ENCODE measurements around the gene ACTA1. TPM values are rescaled to one million over a fixed set of nuclear protein-coding genes. Genes with fewer than 3 reads are reported as not detected.

The ACTA1 gene
- polyA plus RNA-seq, 1 donor from 2014 or later, result 1.0 TPM

- Histone ChIP-seq H3K36me3 (ENCODE audit: insufficient read depth, low read length) (no peaks in the 10 kb centered on the region), H3K4me2 (ENCODE audit: low read length) (peak overlapping the region; percentile 66), H3K27me3 (ENCODE audit: insufficient read depth, low read depth, low read length) (peaks cover 13% of the 10 kb centered on the region), H3K9me3 (ENCODE audit: low read length) (no peaks in the 10 kb centered on the region), H4K20me1 (ENCODE audit: insufficient read depth) (no peaks in the 10 kb centered on the region), H2AFZ (ENCODE audit: low read depth, low read length) (no peak overlapping the region), H3F3A (ENCODE audit: insufficient read depth, low read length, poor library complexity, severe bottlenecking) (no peaks in the 10 kb centered on the region), H3K27ac (ENCODE audit: low read length) (peak overlapping the region; percentile 87), H3K4me3 (ENCODE audit: low read length) (peak overlapping the region; percentile 54), H3K79me2 (replicated peaks; ENCODE audit: insufficient read depth, low read length) (no peaks in the 10 kb centered on the region), H3K9me2 (ENCODE audit: insufficient read depth, low read length) (no peaks in the 10 kb centered on the region), H3K9ac (ENCODE audit: low read length) (peak overlapping the region; percentile 63)
- TF ChIP-seq EP300 (conservative IDR thresholded peaks at IDR 0.05; ENCODE audit: poor library complexity, severe bottlenecking) (no peak), CTCF (IDR thresholded peaks at IDR 0.05; ENCODE audit: poor library complexity, severe bottlenecking) (no peak), REST (IDR thresholded peaks at IDR 0.05; ENCODE audit: borderline replicate concordance) (no peak)
These were observed 24.1 kb downstream of the ACTA1 start for GRCh38 chr1:229409616-229410369.

GRCh38 chr1:229408458-229409037 lies 25.3 kb downstream of the ACTA1 start:
- H3K27ac ChIP-seq (ENCODE audit: low read length), result no peak overlapping the region
- no peaks in the 10 kb centered on the region for H3K79me2 ChIP-seq (replicated peaks; ENCODE audit: insufficient read depth, low read length)
- TF ChIP-seq EZH2 (IDR thresholded peaks at IDR 0.05; ENCODE audit: borderline replicate concordance, insufficient read depth, low read length, poor library complexity, severe bottlenecking), result no peak
- no peak for TF ChIP-seq CTCF (IDR thresholded peaks at IDR 0.05; ENCODE audit: poor library complexity, severe bottlenecking)
- no peak for TF ChIP-seq EP300 (conservative IDR thresholded peaks at IDR 0.05; ENCODE audit: poor library complexity, severe bottlenecking)
- TF ChIP-seq SMC3 (conservative IDR thresholded peaks at IDR 0.05; ENCODE audit: poor library complexity), result no peak
- TF ChIP-seq TAF1 (IDR thresholded peaks at IDR 0.05; ENCODE audit: low read depth), result no peak
- TF ChIP-seq RAD21 (conservative IDR thresholded peaks at IDR 0.05), result no peak
- no peak for TF ChIP-seq MXI1 (conservative IDR thresholded peaks at IDR 0.05; ENCODE audit: poor library complexity, severe bottlenecking)
- TF ChIP-seq POLR2AphosphoS5 (IDR thresholded peaks at IDR 0.05), result no peak
- no peak for TF ChIP-seq REST (IDR thresholded peaks at IDR 0.05; ENCODE audit: borderline replicate concordance)
- no peaks in the 10 kb centered on the region for H3F3A ChIP-seq (ENCODE audit: insufficient read depth, low read length, poor library complexity, severe bottlenecking)
- peaks cover 13% of the 10 kb centered on the region for H3K27me3 ChIP-seq (ENCODE audit: insufficient read depth, low read depth, low read length)
- no peak overlapping the region for H2AFZ ChIP-seq (ENCODE audit: low read depth, low read length)
- H3K9ac ChIP-seq (ENCODE audit: low read length), result no peak overlapping the region
- no peaks in the 10 kb centered on the region for H4K20me1 ChIP-seq (ENCODE audit: insufficient read depth)
- H3K9me3 ChIP-seq (ENCODE audit: low read length), result no peaks in the 10 kb centered on the region
- no peak overlapping the region for H3K4me3 ChIP-seq (ENCODE audit: low read length)
- H3K9me2 ChIP-seq (ENCODE audit: insufficient read depth, low read length), result no peaks in the 10 kb centered on the region
- H3K4me2 ChIP-seq (ENCODE audit: low read length), result no peak overlapping the region
- H3K36me3 ChIP-seq (ENCODE audit: insufficient read depth, low read length), result no peaks in the 10 kb centered on the region

Measured in neural cell (in vitro differentiated cells).